C4-2B (cell line): ENCODE results near the gene SLC2A9.

Experiments used
- CTCF ChIP-seq: fragments of 450-650 bp; conservative IDR thresholded peaks from 2 replicates; pipeline ENCODE4 v1.5.1; 2017; ENCODE audit warnings: mild to moderate bottlenecking
- ZFX ChIP-seq: fragments of 450-650 bp; IDR thresholded peaks from 2 replicates; pipeline ENCODE4 v1.6.1; 2017

- peak; percentile 40 for TF ChIP-seq CTCF
- TF ChIP-seq ZFX = no peak
Measured at GRCh38 chr4:9898596-9899305, 122.5 kb downstream of the SLC2A9 start.
